DND-41 (cell line): Measurements from ENCODE around the gene C6orf47.
"Not testable (repeated sequence)": the region's sequence is repeated elsewhere in the genome, so short reads cannot be mapped to it uniquely, and the experiment has no call there.

Experiments
- EZH2 ChIP-seq: IDR thresholded peaks from 3 replicates; pipeline ENCODE4 v1.6.1; 2012; ENCODE audit warnings: borderline replicate concordance, low read depth, mild to moderate bottlenecking, moderate library complexity, low read length, inconsistent platforms; ENCODE audit not compliant: severe bottlenecking
- TF ChIP-seq, protein P1 (sequence below): IDR thresholded peaks from 2 replicates; pipeline ENCODE4 v1.5.1; 2012; ENCODE audit warnings: borderline replicate concordance, low read length, moderate library complexity, mild to moderate bottlenecking; ENCODE audit not compliant: poor library complexity, severe bottlenecking; ENCODE audit errors: extremely low read depth

DNA sequence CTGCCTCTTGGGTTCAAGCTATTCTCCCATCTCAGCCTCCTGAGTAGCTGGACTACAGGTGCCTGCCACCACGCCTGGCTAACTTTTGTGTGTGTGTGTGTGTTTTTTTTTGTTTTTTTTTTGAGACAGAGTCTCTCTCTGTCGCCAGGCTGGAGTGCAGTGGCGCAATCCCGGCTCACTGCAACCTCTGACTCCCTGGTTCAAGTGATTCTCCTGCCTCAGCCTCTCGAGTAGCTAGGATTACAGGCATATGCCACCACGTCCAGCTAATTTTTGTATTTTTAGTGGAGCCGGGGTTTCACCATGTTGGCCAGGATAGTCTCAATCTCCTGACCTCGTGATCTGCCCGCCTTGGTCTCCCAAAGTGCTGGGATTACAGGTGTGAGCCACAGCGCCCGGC lies 48.6 kb upstream of the C6orf47 start:
- TF ChIP-seq, protein P1, sequence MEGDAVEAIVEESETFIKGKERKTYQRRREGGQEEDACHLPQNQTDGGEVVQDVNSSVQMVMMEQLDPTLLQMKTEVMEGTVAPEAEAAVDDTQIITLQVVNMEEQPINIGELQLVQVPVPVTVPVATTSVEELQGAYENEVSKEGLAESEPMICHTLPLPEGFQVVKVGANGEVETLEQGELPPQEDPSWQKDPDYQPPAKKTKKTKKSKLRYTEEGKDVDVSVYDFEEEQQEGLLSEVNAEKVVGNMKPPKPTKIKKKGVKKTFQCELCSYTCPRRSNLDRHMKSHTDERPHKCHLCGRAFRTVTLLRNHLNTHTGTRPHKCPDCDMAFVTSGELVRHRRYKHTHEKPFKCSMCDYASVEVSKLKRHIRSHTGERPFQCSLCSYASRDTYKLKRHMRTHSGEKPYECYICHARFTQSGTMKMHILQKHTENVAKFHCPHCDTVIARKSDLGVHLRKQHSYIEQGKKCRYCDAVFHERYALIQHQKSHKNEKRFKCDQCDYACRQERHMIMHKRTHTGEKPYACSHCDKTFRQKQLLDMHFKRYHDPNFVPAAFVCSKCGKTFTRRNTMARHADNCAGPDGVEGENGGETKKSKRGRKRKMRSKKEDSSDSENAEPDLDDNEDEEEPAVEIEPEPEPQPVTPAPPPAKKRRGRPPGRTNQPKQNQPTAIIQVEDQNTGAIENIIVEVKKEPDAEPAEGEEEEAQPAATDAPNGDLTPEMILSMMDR = not testable (repeated sequence)
- not testable (repeated sequence) for TF ChIP-seq EZH2
